Pancreas (tissue), 10 donors: ENCODE measurements around the gene ATG9B. TPM values are rescaled to one million over a fixed set of nuclear protein-coding genes. Genes with fewer than 3 reads are reported as not detected.

ENCODE experiments used
- ATAC-seq, 4 donors: fragments of 200-7000 bp; cut with Tn5 transposase; one replicate each; pipeline versions ENCODE4 v1.8.0 to v1.9.1; 2020; ENCODE audit warnings: mild to moderate bottlenecking in 4 of 4, moderate library complexity in 4 of 4
- DNase-seq, 6 donors: peaks; one replicate each; pipeline ENCODE4 v3.0.0-alpha.2; 2020
- FAIRE-seq: peaks from 2 replicates; lab custom pipeline; 2012; peaks lifted over from hg19 to GRCh38; lab: Jason Lieb, UNC
- H3K27ac ChIP-seq, 4 donors: fragments of 200-600 bp; sonication (generic); 1 replicate in 3 of 4; 2 replicates in 1 of 4; pipeline versions ENCODE4 v1.5.0 to v1.8.0; 2020
- H3K27me3 ChIP-seq, 4 donors: fragments of 200-600 bp; one replicate each; pipeline ENCODE4 v1.8.0; 2021
- H3K36me3 ChIP-seq, 3 donors: fragments of 200-600 bp; sonication (generic) in 1 of 3; one replicate each; pipeline versions ENCODE4 v1.5.0 to v1.8.0; 2020 to 2021
- H3K4me1 ChIP-seq, 3 donors: fragments of 200-600 bp; one replicate each; pipeline ENCODE4 v1.8.0; 2021
- H3K4me3 ChIP-seq, 4 donors: fragments of 200-600 bp; sonication (generic) in 2 of 4; one replicate each; pipeline versions ENCODE4 v1.5.0 to v1.8.0; 2020 to 2021
- H3K9me3 ChIP-seq, 4 donors: fragments of 200-600 bp; one replicate each; pipeline ENCODE4 v1.8.0; 2021
- WGBS, 2 donors: extraction: QIAGEN DNeasy Blood & Tissue Kit; methylation state at CpG; one replicate each; pipeline ENCODE4 v1.1.7; 2013; 5-methylcytosine and 5-hydroxymethylcytosine counted together
- intact Hi-C, 3 donors: fragments of 100-400 bp; cut with DNase I; formaldehyde crosslinking; loops; one replicate each; pipeline versions ENCODE4 v1.11.1 to v1.14.2; 2022
- polyA plus RNA-seq, 2 donors: library from polyadenylated mRNA; stranded (reverse); fragments of 200-250 nt; gene quantifications; one replicate each; pipeline ENCODE4 v1.2.3, GENCODE V29; 2013
- total RNA-seq, 6 donors: library from RNA; stranded (reverse); fragmentation: NEBNext Ultra II Directional in 4 of 6; extraction: Animal tissue kit (Norgen Biotek cat#: 25700) in 4 of 6; gene quantifications; one replicate each; pipeline versions ENCODE4 v1.2.1 to v1.2.4, GENCODE V29; 2021 to 2023
- TF ChIP-seq, protein P1 (sequence below), 4 donors: fragments of 200-600 bp; sonication (generic) in 3 of 4; IDR thresholded peaks; one replicate each; pipeline versions ENCODE4 v1.5.0 to v1.8.0; 2021; ENCODE audit warnings: antibody characterized with exemption in 4 of 4
- donor health status: healthy with polysubstance abuse.
- donor health status: DM: no; HTN: no; CAD: no; lungs with moderate emphysema.
- donor health status: DM: no; HTN: no; CAD: no.
- donor health status: control.
- donor health status: control.
- donor health status: Bipolar disorder and iron deficiency.
- donor health status: DM: yes; HTN: yes; CAD: no.
- donor health status: DM: no; HTN: no; CAD: no.
- donor health status: DM: no; HTN: no; CAD: no.
- donor health status: DM: yes; HTN: yes; CAD: no.

Gene ATG9B
- total and polyA plus RNA-seq, 8 donors, result 0.06 to 1.5 (median 0.28) TPM; not detected in 1

DNA sequence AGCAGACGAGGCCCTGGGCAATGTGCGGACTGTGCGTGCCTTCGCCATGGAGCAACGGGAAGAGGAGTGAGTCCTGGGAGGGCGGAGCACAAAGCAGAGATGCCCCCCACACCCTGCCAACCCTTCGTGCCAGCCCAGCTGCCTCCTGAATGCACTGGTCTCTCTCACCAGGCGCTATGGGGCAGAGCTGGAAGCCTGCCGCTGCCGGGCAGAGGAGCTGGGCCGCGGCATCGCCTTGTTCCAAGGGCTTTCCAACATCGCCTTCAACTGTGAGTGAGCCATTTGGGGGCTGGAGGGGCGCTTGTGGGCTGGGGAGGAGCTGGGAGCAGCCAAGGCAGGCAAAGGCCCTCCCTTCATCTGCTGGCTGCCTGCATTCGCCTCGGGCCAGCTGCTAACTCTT, 11.6 kb upstream of the ATG9B start:
- WGBS, 2 donors, result 94 to 95% methylated on average over 17 of the region's 17 CpGs
- DNase-seq, result peak in 1 of 6 donors; percentile 60
- Histone ChIP-seq H3K9me3 (no peaks in the 10 kb centered on the region), H3K4me1 (peaks cover 0 to 7% (median 0%) of the 10 kb centered on the region in 3 donors), H3K4me3 (no peak overlapping the region), H3K27ac (no peak overlapping the region), H3K36me3 (peaks cover 0 to 16% (median 0%) of the 10 kb centered on the region in 3 donors), H3K27me3 (no peaks in the 10 kb centered on the region)
- TF ChIP-seq, protein P1, sequence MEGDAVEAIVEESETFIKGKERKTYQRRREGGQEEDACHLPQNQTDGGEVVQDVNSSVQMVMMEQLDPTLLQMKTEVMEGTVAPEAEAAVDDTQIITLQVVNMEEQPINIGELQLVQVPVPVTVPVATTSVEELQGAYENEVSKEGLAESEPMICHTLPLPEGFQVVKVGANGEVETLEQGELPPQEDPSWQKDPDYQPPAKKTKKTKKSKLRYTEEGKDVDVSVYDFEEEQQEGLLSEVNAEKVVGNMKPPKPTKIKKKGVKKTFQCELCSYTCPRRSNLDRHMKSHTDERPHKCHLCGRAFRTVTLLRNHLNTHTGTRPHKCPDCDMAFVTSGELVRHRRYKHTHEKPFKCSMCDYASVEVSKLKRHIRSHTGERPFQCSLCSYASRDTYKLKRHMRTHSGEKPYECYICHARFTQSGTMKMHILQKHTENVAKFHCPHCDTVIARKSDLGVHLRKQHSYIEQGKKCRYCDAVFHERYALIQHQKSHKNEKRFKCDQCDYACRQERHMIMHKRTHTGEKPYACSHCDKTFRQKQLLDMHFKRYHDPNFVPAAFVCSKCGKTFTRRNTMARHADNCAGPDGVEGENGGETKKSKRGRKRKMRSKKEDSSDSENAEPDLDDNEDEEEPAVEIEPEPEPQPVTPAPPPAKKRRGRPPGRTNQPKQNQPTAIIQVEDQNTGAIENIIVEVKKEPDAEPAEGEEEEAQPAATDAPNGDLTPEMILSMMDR (IDR thresholded peaks at IDR 0.05), result no peak
- no peak for ATAC-seq
- intact Hi-C loops, result no loop called here
- no peak for FAIRE-seq

DNA sequence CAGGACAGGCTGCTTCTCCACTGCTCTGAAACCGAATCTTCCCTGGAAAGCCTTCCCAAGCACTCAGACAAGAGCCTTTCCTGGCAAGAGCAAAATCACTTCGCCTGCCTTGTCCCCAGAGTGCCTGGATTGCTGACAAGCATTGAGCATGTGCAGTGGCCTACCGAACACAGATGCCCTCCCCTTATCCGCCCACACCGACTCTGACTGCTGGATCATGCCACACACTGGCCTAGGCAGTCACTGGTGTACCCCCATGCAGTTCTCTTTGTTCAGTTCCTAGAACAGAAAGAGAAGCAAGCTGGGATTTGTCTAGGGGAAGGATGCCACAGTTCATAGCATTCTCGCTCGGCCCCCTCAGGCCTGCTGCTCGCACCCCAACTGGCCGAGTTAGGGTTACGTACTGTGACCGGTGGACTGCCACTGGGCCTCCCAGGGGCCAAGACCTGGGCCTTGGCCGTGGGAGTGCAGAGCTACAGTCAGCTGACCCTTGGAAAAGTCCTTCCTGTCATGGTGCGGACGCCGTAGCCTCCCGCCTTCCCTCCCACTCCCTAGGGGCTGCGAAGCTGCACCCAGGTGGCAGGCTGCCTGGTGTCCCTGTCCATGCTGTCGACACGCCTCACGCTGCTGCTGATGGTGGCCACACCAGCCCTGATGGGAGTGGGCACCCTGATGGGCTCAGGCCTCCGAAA, 10.9 kb upstream of the ATG9B start:
- Histone ChIP-seq H3K27me3 (no peaks in the 10 kb centered on the region), H3K4me1 (peaks cover 0 to 7% (median 0%) of the 10 kb centered on the region in 3 donors), H3K27ac (no peak overlapping the region), H3K36me3 (peaks cover 0 to 16% (median 0%) of the 10 kb centered on the region in 3 donors), H3K4me3 (no peak overlapping the region), H3K9me3 (no peaks in the 10 kb centered on the region)
- 88 to 89% methylated on average over 21 of the region's 21 CpGs for WGBS, 2 donors
- DNase-seq, result peak in 1 of 6 donors; percentile 49
- intact Hi-C loops, result no loop called here
- no peak for ATAC-seq
- TF ChIP-seq, protein P1 (IDR thresholded peaks at IDR 0.05), result no peak
- FAIRE-seq, result no peak

DNA sequence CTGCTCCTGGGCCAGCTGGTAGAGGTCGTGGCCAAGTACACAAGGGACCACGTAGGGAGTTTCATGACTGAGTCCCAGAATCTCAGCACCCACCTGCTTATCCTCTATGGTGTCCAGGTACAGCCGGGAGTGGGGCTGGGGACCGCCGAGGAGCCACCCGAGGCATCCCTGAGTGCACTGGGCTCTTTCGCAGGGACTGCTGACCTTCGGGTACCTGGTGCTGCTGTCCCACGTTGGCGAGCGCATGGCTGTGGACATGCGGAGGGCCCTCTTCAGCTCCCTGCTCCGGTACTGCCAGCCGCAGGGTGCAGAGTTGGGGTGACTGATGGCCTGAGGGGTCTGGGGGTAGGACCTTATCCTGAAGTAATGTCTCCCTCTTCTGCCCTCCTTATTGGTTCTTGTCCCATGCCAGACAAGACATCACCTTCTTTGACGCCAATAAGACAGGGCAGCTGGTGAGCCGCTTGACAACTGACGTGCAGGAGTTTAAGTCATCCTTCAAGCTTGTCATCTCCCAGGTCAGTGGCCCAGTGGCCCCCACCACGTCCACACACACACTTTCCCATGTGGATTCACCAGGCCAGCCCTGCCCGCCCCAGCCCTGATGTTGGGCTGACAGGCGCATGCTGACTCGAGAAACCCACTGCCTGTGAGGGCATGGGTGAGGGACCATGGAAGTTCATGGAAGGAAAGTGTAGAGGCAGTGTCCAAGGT, 10.2 kb upstream of the ATG9B start:
- peak in 1 of 6 donors; percentile 44 for DNase-seq
- no peaks in the 10 kb centered on the region for H3K9me3 ChIP-seq
- TF ChIP-seq, protein P1 (IDR thresholded peaks at IDR 0.05), result no peak
- H3K4me1 ChIP-seq, result peaks cover 0 to 6% (median 0%) of the 10 kb centered on the region in 3 donors
- intact Hi-C loops, result loop anchor here in 1 of 3 donors (5.0 kb wide), 1 partner anchor 78 kb away; no protein-coding TSS in a partner anchor
- H3K27me3 ChIP-seq, result no peaks in the 10 kb centered on the region
- peaks cover 0 to 16% (median 0%) of the 10 kb centered on the region in 3 donors for H3K36me3 ChIP-seq
- ATAC-seq, result no peak
- no peak overlapping the region for H3K4me3 ChIP-seq
- H3K27ac ChIP-seq, result no peak overlapping the region
- FAIRE-seq, result no peak
- 91 to 93% methylated on average over 21 of the region's 21 CpGs for WGBS, 2 donors

DNA sequence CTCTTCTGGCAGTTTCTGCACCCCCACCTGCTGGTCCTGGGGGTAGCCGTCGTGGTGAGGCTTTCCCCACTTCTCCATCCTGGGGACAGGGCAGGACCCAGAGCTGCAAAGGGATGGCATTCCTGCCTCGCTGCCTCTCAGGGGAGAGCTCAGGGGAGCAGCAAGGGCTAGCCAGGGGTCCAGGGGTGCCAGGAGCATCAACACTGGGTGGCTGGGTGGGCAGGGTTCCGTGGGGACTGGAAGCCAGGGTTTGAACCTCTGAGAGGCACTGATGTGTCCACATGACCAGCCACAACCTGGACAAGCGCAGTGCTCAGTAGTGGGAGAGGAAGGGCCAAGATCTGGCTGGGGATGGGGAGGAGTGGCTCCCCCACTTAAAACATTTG, 9.6 kb upstream of the ATG9B start:
- 79 to 88% methylated on average over 5 of the region's 5 CpGs for WGBS, 2 donors
- Histone ChIP-seq H3K4me3 (no peak overlapping the region), H3K36me3 (peaks cover 0 to 16% (median 0%) of the 10 kb centered on the region in 3 donors), H3K27ac (no peak overlapping the region), H3K9me3 (no peaks in the 10 kb centered on the region), H3K4me1 (peaks cover 0 to 3% (median 0%) of the 10 kb centered on the region in 3 donors), H3K27me3 (no peaks in the 10 kb centered on the region)
- FAIRE-seq, result no peak
- no peak for ATAC-seq
- TF ChIP-seq, protein P1 (IDR thresholded peaks at IDR 0.05), result no peak
- peak in 1 of 6 donors; percentile 59 for DNase-seq
- intact Hi-C loops, result loop anchor here in 1 of 3 donors (5.0 kb wide), 1 partner anchor 78 kb away; no protein-coding TSS in a partner anchor
